ENCODE data around the gene LGMN. TPM values are rescaled to one million over a fixed set of nuclear protein-coding genes. Genes with fewer than 3 reads are reported as not detected.

The LGMN gene
- total and polyA plus RNA-seq, 4 donors: 56.2 to 192 (median 62.4) TPM

DNA sequence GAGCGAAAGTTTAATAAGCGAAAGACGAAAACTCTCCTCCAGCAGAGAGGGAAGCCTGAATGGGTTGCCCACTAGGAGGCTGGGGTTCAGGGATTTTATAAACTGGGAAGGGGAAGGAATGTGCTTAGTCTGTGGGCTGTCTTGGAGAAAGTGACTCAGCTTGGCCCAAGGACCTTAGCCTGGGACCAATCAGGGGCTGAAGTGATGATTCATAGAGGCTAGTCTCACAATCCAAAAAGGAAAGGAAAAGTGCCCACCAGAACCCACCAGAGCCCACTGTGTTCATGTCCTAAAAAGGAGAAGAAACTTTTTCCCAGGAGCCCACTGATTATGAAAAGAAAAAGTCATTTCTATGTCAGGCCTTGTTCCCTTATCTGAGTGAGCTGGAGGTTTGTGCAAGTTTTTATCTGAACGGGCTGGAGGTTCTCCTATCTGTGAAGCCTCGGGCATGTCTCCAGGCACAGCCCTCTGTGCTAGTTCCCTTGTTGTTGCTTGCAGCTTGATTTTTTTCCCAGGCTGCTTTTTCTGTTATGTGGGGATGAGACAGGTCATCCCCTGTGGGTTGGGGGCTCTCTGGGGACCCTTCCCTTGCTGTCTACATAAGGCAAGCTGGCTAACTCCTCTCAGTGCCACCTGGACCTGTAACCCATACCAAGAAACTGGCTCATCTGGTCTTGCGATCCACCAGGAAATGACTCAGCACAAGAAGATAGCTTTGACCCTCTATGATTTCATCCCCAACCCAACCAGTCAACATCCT is 37.4 kb upstream of the LGMN start:
- TF ChIP-seq JUND (IDR thresholded peaks at IDR 0.05) (peak; percentile 19 to 36), FOXA2 (IDR thresholded peaks at IDR 0.05) (no peak)
- no peaks in the 10 kb centered on the region for H3K36me3 ChIP-seq (ENCODE audit: control insufficient read depth in 4 of 4, insufficient read depth in 3 of 4, low read depth in 1 of 4, low read length in 3 of 4)
- H3K9me3 ChIP-seq (ENCODE audit: control insufficient read depth in 4 of 4, low read length in 3 of 4): peaks cover 0 to 5% (median 1%) of the 10 kb centered on the region in 4 donors
- H3K27ac ChIP-seq (ENCODE audit: low read depth in 1 of 2, low read length in 2 of 2): peak overlapping the region in 1 of 2 donors; percentile 20
- DNase-seq (ENCODE audit: low spot score): no peak
- no peak overlapping the region for H3K4me3 ChIP-seq (ENCODE audit: low read depth in 1 of 3, low read length in 3 of 3)
- no peaks in the 10 kb centered on the region for H3K4me1 ChIP-seq (ENCODE audit: control insufficient read depth in 4 of 4, insufficient read depth in 4 of 4, low read length in 3 of 4)
- WGBS: 71% methylated on average over 6 of the region's 6 CpGs
- H3K27me3 ChIP-seq (ENCODE audit: control insufficient read depth in 4 of 4, insufficient read depth in 4 of 4, low read length in 3 of 4): no peaks in the 10 kb centered on the region
- H3K9ac ChIP-seq (ENCODE audit: low read depth in 1 of 2, low read length in 2 of 2): no peak overlapping the region

DNA sequence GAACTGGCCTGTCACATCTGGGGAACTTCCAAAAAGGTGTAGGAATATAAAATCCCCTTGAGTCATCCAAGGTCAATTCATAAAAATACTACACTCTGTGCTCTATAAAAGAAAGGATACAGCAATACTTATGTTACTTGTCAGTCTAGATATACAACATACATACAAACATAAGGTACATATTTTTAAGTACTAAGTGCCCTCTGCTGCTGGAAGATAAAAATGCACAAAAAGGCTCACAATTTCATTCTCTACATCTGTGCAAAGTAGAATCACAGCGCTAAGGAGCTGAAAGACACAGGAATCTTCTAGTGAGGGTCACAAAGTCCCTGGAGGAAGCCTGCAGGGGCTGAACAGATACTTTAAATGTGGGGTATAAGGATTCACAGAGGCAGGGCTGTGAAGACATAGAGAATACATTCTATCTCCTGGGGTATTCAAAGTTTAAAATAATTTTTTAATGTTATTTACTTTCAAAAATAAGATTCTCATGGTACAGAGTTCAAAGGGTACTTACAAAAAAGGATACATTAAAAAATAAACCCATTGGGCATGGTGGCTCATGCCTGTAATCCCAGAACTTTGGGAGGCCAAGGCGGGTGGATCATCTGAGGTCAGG is 35.5 kb upstream of the LGMN start:
- Histone ChIP-seq H3K4me3 (ENCODE audit: low read depth in 1 of 3, low read length in 3 of 3) (no peak overlapping the region), H3K4me1 (ENCODE audit: control insufficient read depth in 4 of 4, insufficient read depth in 4 of 4, low read length in 3 of 4) (no peaks in the 10 kb centered on the region), H3K9me3 (ENCODE audit: control insufficient read depth in 4 of 4, low read length in 3 of 4) (no peaks in the 10 kb centered on the region), H3K36me3 (ENCODE audit: control insufficient read depth in 4 of 4, insufficient read depth in 3 of 4, low read depth in 1 of 4, low read length in 3 of 4) (no peaks in the 10 kb centered on the region), H3K27ac (ENCODE audit: low read depth in 1 of 2, low read length in 2 of 2) (no peak overlapping the region), H3K9ac (ENCODE audit: low read depth in 1 of 2, low read length in 2 of 2) (no peak overlapping the region), H3K27me3 (ENCODE audit: control insufficient read depth in 4 of 4, insufficient read depth in 4 of 4, low read length in 3 of 4) (no peaks in the 10 kb centered on the region)
- no peak for DNase-seq (ENCODE audit: low spot score)
- whole genome bisulfite sequencing: 50% methylated on average over 2 of the region's 2 CpGs
- no peak for TF ChIP-seq RXRA (IDR thresholded peaks at IDR 0.05)
- TF ChIP-seq EGR1 (IDR thresholded peaks at IDR 0.05; ENCODE audit: low read depth in 2 of 2): no peak
- no peak for TF ChIP-seq ZBTB33 (IDR thresholded peaks at IDR 0.05)
- no peak for TF ChIP-seq FOXA1 (IDR thresholded peaks at IDR 0.05)
- no peak for TF ChIP-seq GABPA (IDR thresholded peaks at IDR 0.05 in 1 of 2, conservative IDR thresholded peaks at IDR 0.05 in 1 of 2)
- no peak for TF ChIP-seq ATF3 (IDR thresholded peaks at IDR 0.05)
- TF ChIP-seq HNF4A (conservative IDR thresholded peaks at IDR 0.05): no peak
- TF ChIP-seq CTCF (IDR thresholded peaks at IDR 0.05; ENCODE audit: low read depth, low read length, missing input control): peak; percentile 54
- TF ChIP-seq MAX (IDR thresholded peaks at IDR 0.05): no peak
- TF ChIP-seq, protein P1, sequence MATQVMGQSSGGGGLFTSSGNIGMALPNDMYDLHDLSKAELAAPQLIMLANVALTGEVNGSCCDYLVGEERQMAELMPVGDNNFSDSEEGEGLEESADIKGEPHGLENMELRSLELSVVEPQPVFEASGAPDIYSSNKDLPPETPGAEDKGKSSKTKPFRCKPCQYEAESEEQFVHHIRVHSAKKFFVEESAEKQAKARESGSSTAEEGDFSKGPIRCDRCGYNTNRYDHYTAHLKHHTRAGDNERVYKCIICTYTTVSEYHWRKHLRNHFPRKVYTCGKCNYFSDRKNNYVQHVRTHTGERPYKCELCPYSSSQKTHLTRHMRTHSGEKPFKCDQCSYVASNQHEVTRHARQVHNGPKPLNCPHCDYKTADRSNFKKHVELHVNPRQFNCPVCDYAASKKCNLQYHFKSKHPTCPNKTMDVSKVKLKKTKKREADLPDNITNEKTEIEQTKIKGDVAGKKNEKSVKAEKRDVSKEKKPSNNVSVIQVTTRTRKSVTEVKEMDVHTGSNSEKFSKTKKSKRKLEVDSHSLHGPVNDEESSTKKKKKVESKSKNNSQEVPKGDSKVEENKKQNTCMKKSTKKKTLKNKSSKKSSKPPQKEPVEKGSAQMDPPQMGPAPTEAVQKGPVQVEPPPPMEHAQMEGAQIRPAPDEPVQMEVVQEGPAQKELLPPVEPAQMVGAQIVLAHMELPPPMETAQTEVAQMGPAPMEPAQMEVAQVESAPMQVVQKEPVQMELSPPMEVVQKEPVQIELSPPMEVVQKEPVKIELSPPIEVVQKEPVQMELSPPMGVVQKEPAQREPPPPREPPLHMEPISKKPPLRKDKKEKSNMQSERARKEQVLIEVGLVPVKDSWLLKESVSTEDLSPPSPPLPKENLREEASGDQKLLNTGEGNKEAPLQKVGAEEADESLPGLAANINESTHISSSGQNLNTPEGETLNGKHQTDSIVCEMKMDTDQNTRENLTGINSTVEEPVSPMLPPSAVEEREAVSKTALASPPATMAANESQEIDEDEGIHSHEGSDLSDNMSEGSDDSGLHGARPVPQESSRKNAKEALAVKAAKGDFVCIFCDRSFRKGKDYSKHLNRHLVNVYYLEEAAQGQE (IDR thresholded peaks at IDR 0.05): no peak
- no peak for TF ChIP-seq TAF1 (conservative IDR thresholded peaks at IDR 0.05)
- TF ChIP-seq RAD21 (IDR thresholded peaks at IDR 0.05): peak; percentile 85 to 90
- no peak for TF ChIP-seq FOXA2 (IDR thresholded peaks at IDR 0.05)
- TF ChIP-seq JUND (IDR thresholded peaks at IDR 0.05): no peak
- no peak for TF ChIP-seq HNF4G (IDR thresholded peaks at IDR 0.05)
- no peak for TF ChIP-seq NR2F2 (IDR thresholded peaks at IDR 0.05)
- no peak for TF ChIP-seq YY1 (IDR thresholded peaks at IDR 0.05)
- TF ChIP-seq SP1 (IDR thresholded peaks at IDR 0.05): no peak
